H54 (cell line): Measurements from ENCODE around the gene SDK1.

ENCODE experiments used
- DNase-seq: peaks from one replicate; pipeline ENCODE4 v3.0.0; 2011; ENCODE audit warnings: low spot score, mixed read lengths; ENCODE audit not compliant: insufficient read length
- FAIRE-seq: peaks from 3 replicates; lab custom pipeline; 2011; peaks lifted over from hg19 to GRCh38; lab: Jason Lieb, UNC
- POLR2A ChIP-seq: IDR thresholded peaks from 2 replicates; pipeline ENCODE4 v1.6.1; 2011; ENCODE audit warnings: low read depth, mild to moderate bottlenecking, low read length

SDK1 gene

DNA sequence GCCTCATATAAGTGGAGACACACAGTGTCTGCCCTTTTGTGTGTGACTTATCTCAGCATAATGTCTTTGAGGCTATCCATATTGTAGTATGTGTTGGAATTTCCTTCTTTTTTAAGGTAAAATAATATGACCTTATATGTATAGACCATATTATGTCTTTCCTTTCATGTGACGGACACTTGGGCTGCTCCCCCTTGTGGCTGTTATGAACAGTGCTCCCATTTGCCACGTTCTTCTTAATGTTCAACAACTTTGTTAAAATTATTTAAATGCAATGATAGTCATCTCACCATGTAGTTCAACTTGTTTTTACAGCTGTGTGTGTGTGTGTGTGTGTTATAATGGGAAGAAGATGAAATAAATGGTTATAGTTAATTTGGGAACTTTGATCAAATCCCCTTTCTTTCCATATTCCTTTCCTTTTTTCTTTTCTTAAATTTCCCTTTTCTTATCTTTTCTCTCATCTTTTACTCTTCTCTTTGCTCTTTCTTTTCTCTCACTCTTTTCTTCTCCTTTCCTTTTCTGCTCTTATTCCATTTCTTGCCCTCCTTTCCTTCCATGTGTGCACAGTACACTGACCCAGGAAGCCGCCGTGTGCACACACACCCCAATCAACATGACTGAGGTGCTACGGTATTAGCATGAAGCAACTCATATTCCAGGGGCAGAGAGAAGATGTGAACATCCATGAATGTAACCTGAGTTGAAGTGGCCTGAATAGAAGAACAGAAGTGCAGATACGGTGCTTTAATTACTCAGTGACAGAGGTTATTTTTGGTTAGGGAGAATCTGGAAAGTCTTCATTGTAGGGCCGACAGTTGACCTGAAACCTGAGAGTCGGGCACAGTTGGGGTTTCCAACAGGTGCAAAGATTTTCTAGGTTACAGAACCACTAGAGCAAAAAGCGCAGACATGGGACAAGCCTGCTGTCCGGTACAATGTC, 596.6 kb downstream of the SDK1 start:
- peak; percentile 43 for FAIRE-seq
- no peak for TF ChIP-seq POLR2A
- peak; percentile 52 for DNase-seq

DNA sequence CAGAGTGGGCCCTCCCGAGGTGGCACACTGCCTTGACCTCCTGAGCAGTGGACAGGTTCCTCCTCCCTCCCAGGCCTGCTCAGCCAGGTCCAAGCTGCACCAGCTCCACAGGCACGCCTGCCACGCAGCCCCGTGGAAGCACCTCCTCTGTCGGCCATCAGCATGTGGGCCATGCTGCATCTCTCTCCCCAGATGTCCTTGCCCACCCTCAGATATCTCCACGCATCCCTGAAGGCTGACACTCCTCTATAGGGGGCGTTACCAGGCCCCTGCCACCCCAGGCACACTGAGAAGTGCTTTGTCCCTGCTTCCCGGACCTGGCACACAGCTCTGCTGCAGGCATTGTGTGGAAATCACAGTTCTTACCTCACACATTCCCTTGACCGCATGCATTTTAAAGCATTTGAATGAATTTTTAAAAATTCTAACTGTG, 598.5 kb downstream of the SDK1 start:
- no peak for TF ChIP-seq POLR2A
- DNase-seq (no peak), FAIRE-seq (no peak)

DNA sequence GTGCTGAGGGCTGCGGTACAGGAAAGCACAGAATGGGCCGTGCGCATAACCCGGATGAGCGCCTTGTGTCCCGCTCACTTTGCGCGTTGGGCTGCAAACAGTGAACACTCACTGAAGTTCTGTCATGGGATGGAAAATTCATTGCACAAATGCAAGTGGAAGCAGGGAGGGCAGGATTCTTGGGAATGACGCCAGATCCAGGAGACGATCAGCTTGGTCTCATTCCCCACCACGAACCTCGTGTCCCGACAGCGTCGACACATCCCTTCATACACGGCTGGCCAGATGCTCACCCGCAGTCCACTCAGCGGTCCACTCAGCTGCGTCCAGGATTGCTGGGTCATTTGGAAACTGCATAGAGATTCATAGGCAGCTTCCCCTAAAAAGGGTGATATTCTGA, 607.1 kb downstream of the SDK1 start:
- DNase-seq (no peak), FAIRE-seq (no peak)
- no peak for TF ChIP-seq POLR2A

DNA sequence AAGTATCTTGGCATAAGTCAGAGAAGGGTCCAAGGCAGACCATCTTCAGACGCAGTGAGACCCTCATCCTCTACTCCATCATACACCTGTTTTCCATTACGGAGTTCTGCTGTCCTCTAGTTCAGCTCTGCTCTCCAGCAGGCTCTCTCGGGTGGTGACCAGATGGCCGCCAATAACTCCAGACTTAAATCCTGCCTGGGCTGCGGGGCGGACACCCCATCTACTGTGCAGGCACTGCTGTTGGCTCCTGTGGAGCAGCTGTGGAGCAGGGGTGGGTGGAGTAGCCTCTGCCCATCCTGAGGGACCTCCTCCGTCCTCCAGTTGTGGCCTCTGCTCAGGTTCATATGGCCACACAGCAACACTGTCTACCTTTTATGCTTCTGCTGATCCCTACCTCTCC, 608.1 kb downstream of the SDK1 start:
- no peak for FAIRE-seq
- TF ChIP-seq POLR2A, result no peak

DNA sequence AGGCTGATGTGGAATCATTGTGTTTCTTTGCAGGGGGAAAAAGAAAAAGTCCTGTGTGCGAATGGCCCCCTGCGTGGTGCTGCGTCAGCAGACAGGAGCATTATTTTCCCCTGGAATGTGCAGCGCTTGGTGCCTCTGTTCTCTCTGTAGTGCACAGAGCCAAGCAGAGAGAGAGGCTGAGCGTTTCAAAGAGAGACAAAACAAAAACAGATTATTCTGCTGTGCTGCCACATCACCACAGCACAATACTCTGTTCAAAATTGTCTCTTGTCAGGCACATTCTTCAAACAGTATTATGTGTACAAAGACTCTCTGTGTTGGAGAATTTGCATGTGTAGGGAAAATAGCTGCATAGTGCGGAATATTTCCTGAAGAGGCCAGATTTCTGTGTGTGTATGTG, 609.0 kb downstream of the SDK1 start:
- FAIRE-seq (no peak), DNase-seq (no peak)
- TF ChIP-seq POLR2A, result no peak

More for the DNA sequence above, 608.1 kb downstream of the SDK1 start:
- no peak for DNase-seq

DNA sequence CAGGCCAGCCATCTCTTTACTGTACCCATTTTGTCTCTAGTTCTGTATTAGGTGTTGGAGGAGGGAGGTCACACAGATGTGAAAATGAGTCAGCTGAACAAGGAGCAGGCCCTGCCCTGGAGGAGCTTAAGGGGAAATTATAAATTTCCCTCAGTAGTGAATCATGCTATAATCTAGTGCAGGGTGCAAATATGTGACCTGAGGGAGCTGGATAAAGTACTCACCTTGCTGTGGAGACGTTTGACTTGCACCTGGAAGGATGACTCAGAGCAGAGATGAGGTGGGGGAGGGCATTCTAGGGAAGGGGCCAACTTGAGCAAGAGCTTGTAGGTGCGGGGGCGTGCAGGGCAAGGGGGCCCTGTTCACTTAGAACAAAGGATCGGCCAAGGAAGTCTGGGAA, 610.6 kb downstream of the SDK1 start:
- TF ChIP-seq POLR2A, result no peak
- DNase-seq, result no peak
- FAIRE-seq, result no peak

DNA sequence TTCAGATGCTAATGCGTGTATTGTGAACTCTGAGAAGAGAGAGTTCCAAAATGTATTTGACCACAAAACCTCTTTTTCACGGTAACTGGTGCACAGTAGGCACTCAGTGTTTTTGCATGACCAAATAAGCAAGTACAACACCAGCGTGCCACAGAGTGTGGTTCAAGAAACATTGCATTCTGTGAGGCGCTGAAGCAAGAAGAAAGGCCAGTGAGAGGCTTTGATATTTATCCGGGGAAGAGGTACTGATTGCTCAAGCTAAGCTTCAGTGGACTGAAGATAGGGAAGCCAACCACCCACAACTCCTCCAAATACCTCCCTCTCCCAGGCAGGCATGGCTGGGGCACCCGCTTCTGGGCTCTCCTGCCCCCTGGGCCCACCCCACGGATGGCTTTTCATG, 611.2 kb downstream of the SDK1 start:
- no peak for TF ChIP-seq POLR2A
- no peak for FAIRE-seq
- DNase-seq, result no peak

DNA sequence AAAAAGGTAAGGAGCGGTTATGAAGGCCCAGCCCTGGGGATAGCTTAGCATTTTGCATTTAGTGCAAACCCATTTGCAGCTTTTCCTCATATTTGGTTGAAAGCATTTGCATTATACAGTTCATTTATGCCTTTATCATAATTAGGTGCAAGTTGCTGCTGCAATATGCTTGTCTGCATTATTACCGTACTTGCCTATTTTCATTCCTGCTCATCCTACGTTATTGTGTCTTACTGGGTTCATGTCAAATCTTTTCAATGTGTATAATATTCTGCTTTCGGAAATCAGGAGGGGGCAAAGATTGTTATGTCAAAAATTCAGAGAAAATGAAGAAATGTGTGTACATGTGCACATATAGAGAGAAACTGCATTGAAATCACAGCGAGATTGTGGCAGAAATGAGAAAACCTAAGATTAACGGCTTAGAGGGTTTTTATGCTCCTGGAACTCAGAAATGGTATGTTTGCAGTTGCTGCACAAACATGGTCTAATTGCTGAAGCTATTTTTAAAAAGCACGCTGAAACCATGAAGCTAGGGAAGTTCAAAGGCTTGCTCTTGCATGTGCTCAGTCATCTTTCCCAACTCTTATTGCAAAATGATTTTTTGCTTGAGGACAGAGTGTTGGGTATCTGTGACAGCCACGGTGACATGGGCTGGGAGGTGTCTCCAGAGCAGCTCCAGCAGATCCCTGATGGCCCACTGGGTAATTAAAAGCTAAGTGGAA, 613.2 kb downstream of the SDK1 start:
- no peak for DNase-seq
- TF ChIP-seq POLR2A, result no peak
- no peak for FAIRE-seq

DNA sequence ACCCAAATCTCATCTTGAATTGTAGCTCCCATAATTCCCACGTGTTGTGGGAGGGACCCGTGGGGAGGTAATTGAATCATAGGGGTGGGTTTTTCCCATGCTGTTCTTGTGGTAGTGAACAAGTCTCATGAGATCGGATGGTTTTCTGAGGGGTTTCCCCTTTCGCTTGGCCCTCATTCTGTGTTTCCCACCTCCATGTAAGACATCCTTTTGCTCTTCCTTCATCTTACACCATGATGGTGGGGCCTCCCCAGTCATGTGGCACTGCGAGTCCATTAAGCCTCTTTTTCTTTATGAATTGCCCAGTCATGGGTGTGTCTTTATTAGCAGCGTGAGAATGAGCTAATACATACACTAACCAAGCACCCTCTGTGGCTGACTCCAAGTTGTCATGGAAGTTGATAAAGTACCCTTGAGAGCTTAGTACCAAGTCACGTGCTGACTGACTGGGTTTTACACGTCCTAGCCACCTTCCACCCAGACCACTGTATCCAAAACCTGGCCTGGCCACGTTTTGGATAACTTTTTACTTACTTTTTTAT, 614.4 kb downstream of the SDK1 start:
- no peak for TF ChIP-seq POLR2A
- DNase-seq (no peak), FAIRE-seq (no peak)

DNA sequence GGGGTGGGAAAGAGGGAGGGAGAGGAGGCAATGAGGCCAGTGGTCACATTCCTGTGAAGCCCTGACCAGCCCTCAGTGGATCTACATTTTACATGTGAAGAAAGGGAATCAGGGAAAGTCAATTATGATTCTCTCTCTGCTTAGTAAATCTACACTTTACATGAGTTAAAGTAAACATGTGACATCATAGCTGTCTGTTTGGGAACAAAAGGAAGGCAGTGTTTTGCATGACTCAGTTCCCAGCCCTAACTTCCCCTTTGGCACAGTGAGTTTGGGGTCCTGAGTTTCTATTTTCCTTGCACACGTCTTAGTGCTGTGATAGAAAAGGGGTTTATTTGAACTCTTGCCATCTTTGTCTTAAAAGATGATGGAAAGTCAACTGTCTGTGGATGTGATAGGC, 615.1 kb downstream of the SDK1 start:
- FAIRE-seq (peak; percentile 6), DNase-seq (no peak)
- TF ChIP-seq POLR2A, result no peak

DNA sequence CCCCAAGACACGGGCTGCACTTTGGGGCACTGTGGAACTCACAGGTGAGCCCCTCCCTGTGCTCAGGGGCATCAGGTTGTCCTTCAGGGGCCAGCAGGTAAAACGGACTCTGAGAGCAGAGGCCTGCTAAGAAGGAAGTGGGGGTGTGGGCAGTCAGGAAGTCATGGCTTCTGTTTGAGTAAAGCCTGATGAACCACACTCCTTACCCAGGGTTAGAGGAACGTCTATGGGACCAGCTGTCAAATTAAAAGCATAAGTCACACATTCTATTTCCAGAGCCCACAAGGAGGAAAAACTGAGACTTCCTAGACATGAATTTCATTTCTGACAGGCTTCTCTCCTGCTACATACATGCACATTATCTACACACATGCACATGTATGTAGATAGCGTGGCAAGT, 616.4 kb downstream of the SDK1 start:
- no peak for FAIRE-seq
- no peak for TF ChIP-seq POLR2A
- DNase-seq, result no peak

DNA sequence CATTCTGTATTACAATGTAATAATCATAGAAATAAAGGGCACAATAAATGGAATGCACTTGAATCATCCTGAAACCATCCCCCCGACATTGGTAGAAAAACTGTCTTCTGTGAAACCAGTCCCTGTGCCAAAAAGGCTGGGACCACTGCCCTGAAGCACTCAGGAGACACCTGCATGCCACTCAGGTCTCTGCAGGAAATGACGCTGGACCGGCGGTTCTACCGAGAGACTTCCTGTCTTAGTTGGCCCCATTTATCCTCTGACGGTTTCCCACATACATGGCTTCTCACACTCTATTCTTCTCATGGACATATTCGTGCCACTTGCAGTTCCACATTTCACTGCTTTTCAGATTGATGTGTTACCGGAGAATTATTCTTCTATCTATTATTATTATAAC, 617.5 kb downstream of the SDK1 start:
- no peak for FAIRE-seq
- DNase-seq, result no peak
- no peak for TF ChIP-seq POLR2A

DNA sequence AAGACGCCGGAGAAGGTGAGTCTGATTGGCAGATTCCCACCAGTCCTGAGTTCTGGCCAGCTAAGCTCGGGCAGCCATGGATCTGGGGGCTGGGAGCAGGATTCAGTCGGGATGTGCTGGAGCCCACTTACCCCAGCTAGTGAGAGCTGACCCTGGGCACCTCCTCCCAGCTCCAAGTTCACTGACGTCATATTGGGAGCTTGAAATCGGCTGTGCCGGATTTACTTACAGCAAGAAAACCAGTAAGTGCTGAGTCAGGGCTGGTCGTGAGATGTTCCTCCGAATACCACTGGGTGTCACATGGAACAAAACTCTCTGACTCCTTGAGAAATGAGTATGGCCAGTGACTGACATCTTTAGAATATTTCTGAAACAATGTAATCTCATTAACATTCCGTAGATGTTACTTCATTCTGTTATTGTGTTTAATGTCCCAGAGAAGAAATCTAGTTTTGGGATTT, 621.2 kb downstream of the SDK1 start:
- peak; percentile 88 for FAIRE-seq
- DNase-seq, result peak; percentile 94
- no peak for TF ChIP-seq POLR2A

DNA sequence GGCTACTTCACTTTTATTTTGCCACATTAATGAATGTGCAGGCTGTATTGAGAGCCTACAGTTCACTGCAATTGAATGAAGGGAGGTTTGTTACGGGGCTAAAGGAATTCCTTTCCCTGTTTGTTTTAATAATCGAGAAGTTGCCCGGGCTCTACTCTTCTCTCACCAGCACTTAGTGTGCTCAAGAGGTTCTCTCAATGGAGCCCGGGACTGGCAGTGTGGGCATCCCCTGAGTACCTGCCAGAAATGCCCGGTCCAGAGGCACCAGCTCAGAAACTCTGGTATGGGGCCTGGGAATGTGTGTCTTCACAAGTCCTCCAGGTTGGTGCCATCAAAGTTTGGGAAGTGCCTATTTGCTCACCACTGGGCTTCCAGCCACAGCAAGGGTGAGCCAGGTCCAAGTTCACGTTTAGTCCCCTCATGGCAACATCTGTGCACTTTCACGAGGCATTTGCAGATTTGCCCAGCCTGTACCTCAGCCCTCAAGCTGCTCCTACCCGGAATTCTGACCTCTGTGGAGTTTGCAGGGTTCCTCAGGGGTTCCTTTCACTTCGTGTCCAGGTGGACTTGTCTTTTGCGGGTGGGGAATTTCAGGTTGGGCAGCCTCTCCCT, 622.4 kb downstream of the SDK1 start:
- FAIRE-seq (no peak), DNase-seq (no peak)
- TF ChIP-seq POLR2A, result no peak
